GM10266 (cell line): Measurements from ENCODE around the gene HIPK2.

Source experiments
- DNase-seq: peaks from one replicate; pipeline ENCODE4 v3.0.0; 2012; ENCODE audit errors: extremely low spot score
- TF ChIP-seq, protein P1 (sequence below): IDR thresholded peaks from 2 replicates; pipeline ENCODE4 v1.5.1; 2012; ENCODE audit warnings: mild to moderate bottlenecking, low read depth; ENCODE audit not compliant: control insufficient read depth, insufficient read depth; ENCODE audit errors: missing control alignments

Gene HIPK2

GRCh38 chr7:139534096-139534495 is 243.7 kb downstream of the HIPK2 start:
- DNase-seq: no peak
- TF ChIP-seq, protein P1, sequence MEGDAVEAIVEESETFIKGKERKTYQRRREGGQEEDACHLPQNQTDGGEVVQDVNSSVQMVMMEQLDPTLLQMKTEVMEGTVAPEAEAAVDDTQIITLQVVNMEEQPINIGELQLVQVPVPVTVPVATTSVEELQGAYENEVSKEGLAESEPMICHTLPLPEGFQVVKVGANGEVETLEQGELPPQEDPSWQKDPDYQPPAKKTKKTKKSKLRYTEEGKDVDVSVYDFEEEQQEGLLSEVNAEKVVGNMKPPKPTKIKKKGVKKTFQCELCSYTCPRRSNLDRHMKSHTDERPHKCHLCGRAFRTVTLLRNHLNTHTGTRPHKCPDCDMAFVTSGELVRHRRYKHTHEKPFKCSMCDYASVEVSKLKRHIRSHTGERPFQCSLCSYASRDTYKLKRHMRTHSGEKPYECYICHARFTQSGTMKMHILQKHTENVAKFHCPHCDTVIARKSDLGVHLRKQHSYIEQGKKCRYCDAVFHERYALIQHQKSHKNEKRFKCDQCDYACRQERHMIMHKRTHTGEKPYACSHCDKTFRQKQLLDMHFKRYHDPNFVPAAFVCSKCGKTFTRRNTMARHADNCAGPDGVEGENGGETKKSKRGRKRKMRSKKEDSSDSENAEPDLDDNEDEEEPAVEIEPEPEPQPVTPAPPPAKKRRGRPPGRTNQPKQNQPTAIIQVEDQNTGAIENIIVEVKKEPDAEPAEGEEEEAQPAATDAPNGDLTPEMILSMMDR: no peak

GRCh38 chr7:139532636-139533155 is 245.1 kb downstream of the HIPK2 start:
- TF ChIP-seq, protein P1: no peak
- DNase-seq: no peak

- TF ChIP-seq, protein P1: no peak
Measured at GRCh38 chr7:139531094-139531493, 246.7 kb downstream of the HIPK2 start.

DNA sequence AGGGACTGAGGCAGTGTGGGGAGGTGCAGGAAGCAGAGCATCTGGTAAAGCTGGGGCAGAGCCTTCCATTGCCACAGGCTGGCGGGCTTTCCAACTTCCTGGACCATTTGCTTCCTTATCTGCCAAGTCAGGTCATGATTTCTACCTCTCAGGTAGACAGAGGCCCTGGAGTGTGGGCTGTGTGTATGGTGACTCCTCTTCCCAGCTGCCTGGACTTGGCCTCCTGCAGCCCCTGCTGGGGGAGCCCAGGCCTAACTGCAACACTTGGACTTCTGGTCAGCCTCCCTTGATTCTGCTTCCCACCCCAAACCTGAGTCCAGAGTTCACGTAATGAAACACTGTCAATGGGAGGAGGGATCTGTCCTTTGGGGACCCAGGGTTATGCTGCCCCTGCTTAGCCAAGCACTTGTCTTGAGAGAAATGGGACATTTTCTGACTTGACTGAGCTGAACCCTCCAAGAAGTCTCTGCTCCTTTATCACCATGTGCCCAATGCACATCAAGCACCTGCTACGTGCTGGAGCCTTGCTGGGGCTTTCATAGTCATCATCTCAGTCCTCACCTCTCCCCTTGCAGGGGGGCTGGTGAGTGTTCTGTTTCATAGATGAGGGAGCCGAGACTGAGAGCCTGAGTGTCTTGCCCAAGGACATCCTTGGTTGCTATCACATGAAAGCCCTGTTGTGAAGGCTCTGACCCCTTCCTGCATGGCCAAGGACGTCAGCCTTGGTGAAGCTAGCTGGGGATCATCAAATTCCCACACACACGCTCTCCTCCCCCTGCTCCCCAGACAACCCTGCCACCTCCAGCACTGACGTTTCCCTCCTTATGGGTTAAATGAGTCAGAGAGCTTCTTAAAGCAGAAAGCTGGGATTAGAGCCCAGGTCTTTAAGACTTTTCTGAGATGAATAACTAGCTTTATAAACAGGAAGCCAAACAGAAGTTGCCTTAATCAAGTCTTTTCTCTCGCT is 250.9 kb downstream of the HIPK2 start:
- TF ChIP-seq, protein P1: no peak
- DNase-seq: no peak

More at GRCh38 chr7:139531094-139531493, 246.7 kb downstream of the HIPK2 start:
- no peak for DNase-seq

DNA sequence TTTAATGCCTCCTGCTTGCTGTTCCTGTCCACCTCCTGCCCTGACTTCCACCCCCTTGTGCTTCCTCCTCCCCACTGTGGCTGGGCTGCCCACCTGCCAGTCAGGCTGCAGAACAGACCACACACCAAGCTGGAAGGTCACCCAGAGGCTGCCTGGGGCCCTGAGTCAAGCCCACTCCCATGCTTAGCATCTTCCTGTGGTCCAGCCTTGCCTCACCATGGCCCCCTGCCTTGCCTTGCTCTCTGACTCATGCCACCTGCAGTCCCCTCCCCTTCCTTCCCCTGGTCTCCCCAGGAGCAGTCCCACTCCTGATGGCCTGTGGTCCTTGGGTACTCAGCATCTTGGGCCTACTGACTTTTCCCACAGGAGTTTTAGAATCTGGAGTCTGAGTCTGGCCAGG is 252.0 kb downstream of the HIPK2 start:
- TF ChIP-seq, protein P1: no peak
- DNase-seq: no peak

GRCh38 chr7:139525239-139525638 is 252.6 kb downstream of the HIPK2 start:
- TF ChIP-seq, protein P1: no peak
- no peak for DNase-seq
